HepG2 (cell line): ENCODE measurements around the gene ATP5MG. TPM values are rescaled to one million over a fixed set of nuclear protein-coding genes. Genes with fewer than 3 reads are reported as not detected.

Source experiments
- CC2D1A ChIP-seq: sonication (generic); formaldehyde crosslinking; IDR thresholded peaks from 2 replicates; pipeline ENCODE4 v1.8.1; 2023; ENCODE audit warnings: mild to moderate bottlenecking, missing genetic modification reagents
- EEA1 ChIP-seq: sonication (generic); formaldehyde crosslinking; IDR thresholded peaks from 2 replicates; pipeline ENCODE4 v1.5.1; 2020; ENCODE audit warnings: mild to moderate bottlenecking, missing genetic modification reagents, borderline replicate concordance
- ESRRA ChIP-seq: sonication (generic); formaldehyde crosslinking; IDR thresholded peaks from 2 replicates; pipeline ENCODE4 v1.5.1; 2020; ENCODE audit warnings: mild to moderate bottlenecking, low read depth, missing genetic modification reagents
- ISL2 ChIP-seq: sonication (generic); formaldehyde crosslinking; IDR thresholded peaks from 2 replicates; pipeline ENCODE4 v1.5.0; 2020; ENCODE audit warnings: missing genetic modification reagents
- JUNB ChIP-seq: sonication (generic); formaldehyde crosslinking; IDR thresholded peaks from 2 replicates; pipeline ENCODE4 v1.8.0; 2022; ENCODE audit warnings: missing genetic modification reagents, mild to moderate bottlenecking, borderline replicate concordance
- KMT2A ChIP-seq: sonication (generic); formaldehyde crosslinking; IDR thresholded peaks from 2 replicates; pipeline ENCODE4 v1.4.0; 2020; ENCODE audit warnings: missing genetic modification reagents
- LCORL ChIP-seq, 2 experiments: fragments of 450-650 bp in 1 of 2; sonication (generic) in 1 of 2; formaldehyde crosslinking in 1 of 2; IDR thresholded peaks; 2 replicates each; pipeline versions ENCODE4 v1.5.0 to v1.6.1; 2017 to 2020; ENCODE audit warnings: antibody characterized with exemption in 1 of 2, missing genetic modification reagents in 1 of 2
- NR2C2 ChIP-seq: sonication (generic); formaldehyde crosslinking; IDR thresholded peaks from 2 replicates; pipeline ENCODE4 v1.4.0; 2020; ENCODE audit warnings: missing genetic modification reagents, mild to moderate bottlenecking, moderate library complexity, borderline replicate concordance
- PITX1 ChIP-seq: sonication (generic); formaldehyde crosslinking; IDR thresholded peaks from 2 replicates; pipeline ENCODE4 v1.5.1; 2020; ENCODE audit warnings: mild to moderate bottlenecking, missing genetic modification reagents
- SETDB1 ChIP-seq: sonication (generic); formaldehyde crosslinking; IDR thresholded peaks from 2 replicates; pipeline ENCODE4 v1.5.1; 2020; ENCODE audit warnings: missing genetic modification reagents, mild to moderate bottlenecking, borderline replicate concordance
- SP4 ChIP-seq: sonication (generic); formaldehyde crosslinking; IDR thresholded peaks from 2 replicates; pipeline ENCODE4 v1.8.1; 2023; ENCODE audit warnings: mild to moderate bottlenecking, missing genetic modification reagents
- TOE1 ChIP-seq: sonication (generic); formaldehyde crosslinking; IDR thresholded peaks from 2 replicates; pipeline ENCODE4 v1.4.0; 2020; ENCODE audit warnings: mild to moderate bottlenecking, missing genetic modification reagents
- ZMYM3 ChIP-seq: sonication (generic); formaldehyde crosslinking; IDR thresholded peaks from 2 replicates; pipeline ENCODE4 v1.5.1; 2020; ENCODE audit warnings: mild to moderate bottlenecking, missing genetic modification reagents
- ZNF282 ChIP-seq: fragments of 450-650 bp; IDR thresholded peaks from 2 replicates; pipeline ENCODE4 v1.6.1; 2018; ENCODE audit not compliant: partially characterized antibody
- ZNF331 ChIP-seq: sonication (generic); formaldehyde crosslinking; IDR thresholded peaks from 2 replicates; pipeline ENCODE4 v1.4.0; 2020; ENCODE audit warnings: missing genetic modification reagents
- ZNF350 ChIP-seq: sonication (generic); formaldehyde crosslinking; IDR thresholded peaks from 2 replicates; pipeline ENCODE4 v1.4.0; 2020; ENCODE audit warnings: mild to moderate bottlenecking, low read depth, missing genetic modification reagents, borderline replicate concordance
- ZNF446 ChIP-seq: sonication (generic); formaldehyde crosslinking; IDR thresholded peaks from 2 replicates; pipeline ENCODE4 v1.5.0; 2020; ENCODE audit warnings: mild to moderate bottlenecking, missing genetic modification reagents
- ZNF75D ChIP-seq: sonication (generic); formaldehyde crosslinking; IDR thresholded peaks from 2 replicates; pipeline ENCODE4 v1.8.1; 2023; ENCODE audit warnings: missing genetic modification reagents, mild to moderate bottlenecking, borderline replicate concordance
- polyA plus RNA-seq, 8 experiments: library from polyadenylated mRNA; depleted of rRNA in 3 of 8; stranded (reverse) in 7 of 8; unstranded in 1 of 8; fragments of >200 nt; fragmentation: Illumina TruSeq in 4 of 8; extraction: Trizol in 4 of 8; gene quantifications; 2 replicates each; pipeline versions ENCODE4 v1.2.1 to v1.2.3, GENCODE V29; 2011 to 2016; ENCODE audit warnings: low read depth in 4 of 8, missing spikeins in 1 of 8, mixed read lengths in 1 of 8; ENCODE audit not compliant: insufficient read depth in 1 of 8
- total RNA-seq, 5 experiments: library from RNA; depleted of rRNA; stranded (reverse); fragments of >200 nt; fragmentation: Illumina TruSeq; extraction: Trizol; gene quantifications; 2 replicates each; pipeline ENCODE4 v1.2.3, GENCODE V29; 2016; ENCODE audit warnings: low read depth in 1 of 5
- TF ChIP-seq, protein P1 (sequence below): sonication (generic); formaldehyde crosslinking; IDR thresholded peaks from 2 replicates; pipeline ENCODE4 v1.5.1; 2020; ENCODE audit warnings: missing genetic modification reagents, mild to moderate bottlenecking, borderline replicate concordance
- TF ChIP-seq, protein P2 (sequence below): sonication (generic); formaldehyde crosslinking; IDR thresholded peaks from 2 replicates; pipeline ENCODE4 v1.4.0; 2020; ENCODE audit warnings: missing genetic modification reagents
- TF ChIP-seq, protein P3 (sequence below), 2 experiments: fragments of 450-650 bp in 1 of 2; sonication (generic) in 1 of 2; formaldehyde crosslinking; IDR thresholded peaks; 2 replicates each; pipeline versions ENCODE4 v1.5.0 to v1.8.0; 2020 to 2022; ENCODE audit warnings: mild to moderate bottlenecking in 1 of 2, missing genetic modification reagents in 1 of 2
- TF ChIP-seq, protein P4 (sequence below): IDR thresholded peaks from 2 replicates; pipeline ENCODE4 v1.6.1; 2016; ENCODE audit warnings: missing compliant biosample characterization, missing genetic modification reagents, borderline replicate concordance
- TF ChIP-seq, protein P5 (sequence below): sonication (generic); formaldehyde crosslinking; IDR thresholded peaks from 2 replicates; pipeline ENCODE4 v1.4.0; 2020; ENCODE audit warnings: missing genetic modification reagents, borderline replicate concordance

The ATP5MG gene
- total and polyA plus RNA-seq, 2 of the 13 experiments (the other 11 are each of a cell fraction or from before 2014, with no cell fraction given): 260 to 320 TPM

DNA sequence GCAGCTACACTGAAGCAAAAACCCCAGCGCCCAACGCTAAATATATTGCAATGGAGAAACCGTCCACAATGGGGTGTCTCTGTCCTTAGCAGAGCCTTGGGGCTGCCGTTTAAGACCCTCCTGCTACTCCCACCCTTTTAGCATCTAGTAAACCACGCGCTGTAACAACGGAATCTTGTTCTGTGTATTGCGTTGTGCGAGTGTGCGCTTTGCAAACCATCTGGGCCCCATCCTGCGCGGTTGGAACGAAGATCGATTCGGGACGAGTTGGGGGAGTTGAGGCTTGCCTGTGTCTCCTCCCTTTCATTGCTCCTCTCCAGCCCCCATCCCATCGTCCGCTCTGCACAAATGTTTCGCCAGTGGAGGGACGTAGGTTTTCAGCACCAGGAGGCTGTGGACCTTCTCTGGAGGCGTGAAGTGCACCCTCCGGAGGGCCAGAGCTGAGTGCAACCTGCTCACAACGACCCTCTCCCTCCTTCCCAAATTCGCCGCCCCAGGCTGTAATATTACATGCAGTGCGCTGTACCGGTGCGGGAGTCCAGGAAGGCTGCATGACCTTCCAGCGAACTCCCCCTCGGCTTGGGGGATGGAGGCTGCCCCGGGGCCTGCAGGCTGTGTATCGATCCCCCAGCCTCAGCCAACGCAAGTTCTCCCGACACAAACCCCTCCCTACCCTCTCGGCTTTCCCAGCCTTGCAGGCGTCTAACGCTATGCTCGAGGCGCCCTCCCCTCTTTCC lies 33.3 kb downstream of the ATP5MG start (continued):
- TF ChIP-seq ISL2 (CRISPR knock-in tag): no peak
- TF ChIP-seq SETDB1: no peak
- TF ChIP-seq, protein P1, sequence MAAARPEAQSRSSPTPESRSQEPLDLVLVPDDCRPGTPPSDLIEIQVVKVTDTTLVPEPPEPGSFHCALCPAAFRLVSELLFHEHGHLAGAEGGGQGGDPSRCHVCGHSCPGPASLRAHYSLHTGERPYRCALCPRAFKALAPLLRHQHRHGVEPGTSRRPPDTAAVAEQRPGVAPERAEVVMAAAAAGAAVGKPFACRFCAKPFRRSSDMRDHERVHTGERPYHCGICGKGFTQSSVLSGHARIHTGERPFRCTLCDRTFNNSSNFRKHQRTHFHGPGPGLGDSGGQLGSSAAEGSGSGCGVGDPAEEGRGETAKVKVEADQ (CRISPR knock-in tag): no peak
- TF ChIP-seq PITX1 (CRISPR knock-in tag): no peak
- TF ChIP-seq, protein P2, sequence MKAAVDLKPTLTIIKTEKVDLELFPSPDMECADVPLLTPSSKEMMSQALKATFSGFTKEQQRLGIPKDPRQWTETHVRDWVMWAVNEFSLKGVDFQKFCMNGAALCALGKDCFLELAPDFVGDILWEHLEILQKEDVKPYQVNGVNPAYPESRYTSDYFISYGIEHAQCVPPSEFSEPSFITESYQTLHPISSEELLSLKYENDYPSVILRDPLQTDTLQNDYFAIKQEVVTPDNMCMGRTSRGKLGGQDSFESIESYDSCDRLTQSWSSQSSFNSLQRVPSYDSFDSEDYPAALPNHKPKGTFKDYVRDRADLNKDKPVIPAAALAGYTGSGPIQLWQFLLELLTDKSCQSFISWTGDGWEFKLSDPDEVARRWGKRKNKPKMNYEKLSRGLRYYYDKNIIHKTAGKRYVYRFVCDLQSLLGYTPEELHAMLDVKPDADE: no peak; the same call in 1 of the 2 replicates
- TF ChIP-seq ZNF446 (CRISPR knock-in tag): no peak
- TF ChIP-seq ZNF350 (CRISPR knock-in tag): peak; percentile 47; the same call in 1 of the 2 replicates
- no peak for TF ChIP-seq JUNB (CRISPR knock-in tag)
- TF ChIP-seq KMT2A (CRISPR knock-in tag): peak; percentile 67; the same call in 1 of the 2 replicates
- 0 out of 2 replicates have a peak, but pooled peaks have one; percentile 15 for TF ChIP-seq ZNF331 (CRISPR knock-in tag)
- TF ChIP-seq SP4 (CRISPR knock-in tag): peak; percentile 41; the same call in 1 of the 2 replicates
- TF ChIP-seq TOE1 (CRISPR knock-in tag): no peak
- TF ChIP-seq, protein P3, sequence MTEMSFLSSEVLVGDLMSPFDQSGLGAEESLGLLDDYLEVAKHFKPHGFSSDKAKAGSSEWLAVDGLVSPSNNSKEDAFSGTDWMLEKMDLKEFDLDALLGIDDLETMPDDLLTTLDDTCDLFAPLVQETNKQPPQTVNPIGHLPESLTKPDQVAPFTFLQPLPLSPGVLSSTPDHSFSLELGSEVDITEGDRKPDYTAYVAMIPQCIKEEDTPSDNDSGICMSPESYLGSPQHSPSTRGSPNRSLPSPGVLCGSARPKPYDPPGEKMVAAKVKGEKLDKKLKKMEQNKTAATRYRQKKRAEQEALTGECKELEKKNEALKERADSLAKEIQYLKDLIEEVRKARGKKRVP (CRISPR knock-in tag; IDR thresholded peaks at IDR 0.05): no peak
- TF ChIP-seq CC2D1A (CRISPR knock-in tag): no peak
- TF ChIP-seq NR2C2: no peak
- TF ChIP-seq LCORL (IDR thresholded peaks at IDR 0.05): no peak
- peak; percentile 66; the same call in 1 of the 2 replicates for TF ChIP-seq LCORL (CRISPR knock-in tag; IDR thresholded peaks at IDR 0.05)
- TF ChIP-seq, protein P4, sequence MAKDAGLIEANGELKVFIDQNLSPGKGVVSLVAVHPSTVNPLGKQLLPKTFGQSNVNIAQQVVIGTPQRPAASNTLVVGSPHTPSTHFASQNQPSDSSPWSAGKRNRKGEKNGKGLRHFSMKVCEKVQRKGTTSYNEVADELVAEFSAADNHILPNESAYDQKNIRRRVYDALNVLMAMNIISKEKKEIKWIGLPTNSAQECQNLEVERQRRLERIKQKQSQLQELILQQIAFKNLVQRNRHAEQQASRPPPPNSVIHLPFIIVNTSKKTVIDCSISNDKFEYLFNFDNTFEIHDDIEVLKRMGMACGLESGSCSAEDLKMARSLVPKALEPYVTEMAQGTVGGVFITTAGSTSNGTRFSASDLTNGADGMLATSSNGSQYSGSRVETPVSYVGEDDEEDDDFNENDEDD (CRISPR knock-in tag): no peak
- TF ChIP-seq, protein P5, sequence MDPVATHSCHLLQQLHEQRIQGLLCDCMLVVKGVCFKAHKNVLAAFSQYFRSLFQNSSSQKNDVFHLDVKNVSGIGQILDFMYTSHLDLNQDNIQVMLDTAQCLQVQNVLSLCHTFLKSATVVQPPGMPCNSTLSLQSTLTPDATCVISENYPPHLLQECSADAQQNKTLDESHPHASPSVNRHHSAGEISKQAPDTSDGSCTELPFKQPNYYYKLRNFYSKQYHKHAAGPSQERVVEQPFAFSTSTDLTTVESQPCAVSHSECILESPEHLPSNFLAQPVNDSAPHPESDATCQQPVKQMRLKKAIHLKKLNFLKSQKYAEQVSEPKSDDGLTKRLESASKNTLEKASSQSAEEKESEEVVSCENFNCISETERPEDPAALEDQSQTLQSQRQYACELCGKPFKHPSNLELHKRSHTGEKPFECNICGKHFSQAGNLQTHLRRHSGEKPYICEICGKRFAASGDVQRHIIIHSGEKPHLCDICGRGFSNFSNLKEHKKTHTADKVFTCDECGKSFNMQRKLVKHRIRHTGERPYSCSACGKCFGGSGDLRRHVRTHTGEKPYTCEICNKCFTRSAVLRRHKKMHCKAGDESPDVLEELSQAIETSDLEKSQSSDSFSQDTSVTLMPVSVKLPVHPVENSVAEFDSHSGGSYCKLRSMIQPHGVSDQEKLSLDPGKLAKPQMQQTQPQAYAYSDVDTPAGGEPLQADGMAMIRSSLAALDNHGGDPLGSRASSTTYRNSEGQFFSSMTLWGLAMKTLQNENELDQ: 0 out of 2 replicates have a peak, but pooled peaks have one; percentile 57
- TF ChIP-seq EEA1 (CRISPR knock-in tag): 0 out of 2 replicates have a peak, but pooled peaks have one; percentile 43
- no peak for TF ChIP-seq ZNF75D (CRISPR knock-in tag)
- no peak for TF ChIP-seq ESRRA (CRISPR knock-in tag)
- TF ChIP-seq ZMYM3 (CRISPR knock-in tag): no peak; the same call in 1 of the 2 replicates
- no peak for TF ChIP-seq ZNF282
